Stimulated activated CD4-positive, alpha-beta T cell treated with anti-CD3 and anti-CD28 coated beads, Interleukin-1b, Interleukin-23, amount 100 ng/mL, for 4 hours (primary cell): ENCODE data around the gene CEP19.

Experiments used
- DNase-seq, 2 donors: peaks; one replicate each; pipeline ENCODE4 v3.0.0-alpha.2; 2020; ENCODE audit warnings: low read depth in 2 of 2

The CEP19 gene

DNA sequence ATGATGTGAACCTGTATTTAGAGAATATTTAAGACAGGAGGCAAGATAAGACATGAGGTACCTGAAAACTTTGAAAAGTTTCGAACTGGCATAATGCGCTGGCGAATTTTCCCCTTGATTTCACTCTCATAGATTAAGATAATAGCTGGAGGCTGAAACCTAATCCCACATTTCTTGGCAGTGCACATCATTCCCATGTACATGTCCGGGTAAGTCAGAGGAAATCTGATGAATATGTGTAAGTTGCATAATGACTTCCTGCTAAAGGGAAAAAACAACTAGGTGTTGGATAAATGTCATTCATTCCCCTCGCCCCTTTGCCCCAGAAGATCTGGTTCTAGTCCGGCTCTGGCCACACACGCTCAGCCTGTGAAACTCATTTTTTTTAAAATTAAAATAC lies 3.6 kb downstream of the CEP19 start:
- no peak for DNase-seq

DNA sequence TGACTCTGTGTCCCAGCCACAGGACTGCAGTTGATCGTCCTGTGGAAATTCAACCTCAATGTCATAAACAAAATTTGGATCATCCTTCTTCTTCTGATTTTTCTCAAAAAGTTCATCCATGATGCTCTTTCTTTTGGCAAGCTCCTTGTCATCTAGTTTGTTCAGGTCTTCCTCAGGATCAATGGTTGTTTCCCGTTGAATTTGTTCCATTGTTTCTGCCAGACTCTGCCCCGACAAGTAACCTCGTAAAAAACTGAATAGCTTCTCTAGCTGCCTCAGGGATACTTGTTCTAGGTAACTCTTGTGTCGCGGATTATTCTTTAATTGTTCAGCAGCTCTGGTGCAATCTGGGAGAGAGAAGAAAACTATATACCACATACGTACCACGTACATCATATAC lies 4.5 kb downstream of the CEP19 start:
- no peak for DNase-seq

DNA sequence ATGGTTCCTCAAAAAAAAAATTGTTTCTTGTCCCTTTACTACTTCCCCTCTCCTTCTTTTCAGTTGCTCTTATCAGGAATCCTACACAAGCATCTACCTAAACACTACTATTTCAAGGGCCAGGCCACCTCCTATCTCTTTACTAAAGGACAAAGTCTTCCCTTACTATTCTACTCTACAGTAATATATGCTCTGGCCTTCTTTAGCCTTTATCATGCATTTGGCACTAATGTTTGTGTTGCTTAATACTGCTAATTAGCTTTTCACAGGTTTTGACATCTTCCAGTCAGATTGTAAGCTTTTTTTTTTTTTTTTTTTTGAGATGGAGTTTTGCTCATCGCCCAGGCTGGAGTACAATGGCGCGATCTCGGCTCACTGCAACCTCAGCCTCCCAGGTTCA lies 5.3 kb downstream of the CEP19 start:
- no peak for DNase-seq

DNA sequence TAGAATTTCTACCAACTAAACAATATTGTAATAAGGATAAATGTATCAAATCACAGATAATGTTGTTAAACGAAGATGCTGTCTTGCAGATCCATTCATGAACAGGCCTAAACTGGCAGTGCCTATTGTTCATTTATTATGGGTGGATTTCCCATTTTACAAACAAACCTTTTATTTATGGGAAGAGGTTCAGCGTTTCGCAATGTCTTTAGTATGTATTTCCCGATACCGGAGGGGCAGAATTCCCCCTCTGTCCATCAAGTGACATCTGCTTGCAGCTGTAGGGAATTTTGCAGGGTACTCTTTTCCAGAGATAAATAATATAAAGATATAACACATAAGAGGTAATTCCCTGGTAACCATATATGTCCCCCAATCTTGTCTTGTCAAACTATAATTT lies 5.7 kb downstream of the CEP19 start:
- DNase-seq, result no peak

DNA sequence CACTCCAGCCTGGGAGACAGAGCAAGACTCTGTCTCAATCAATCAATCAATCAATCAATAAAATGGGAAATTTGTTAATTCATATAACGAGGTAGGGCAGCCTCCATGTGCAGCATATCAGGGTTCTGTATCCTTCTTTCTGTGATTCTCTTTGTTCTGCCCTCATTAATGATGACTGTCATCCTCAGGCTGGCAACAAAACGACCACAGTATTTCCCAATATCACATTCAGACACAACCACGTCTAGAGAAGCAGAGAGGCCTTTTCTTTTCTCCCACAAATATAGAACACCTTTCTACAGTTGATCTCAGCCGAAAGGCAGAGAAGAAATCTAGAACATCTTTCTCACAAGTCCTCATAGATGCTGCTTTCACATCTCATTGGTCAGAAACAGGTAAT lies 11.2 kb downstream of the CEP19 start:
- DNase-seq, result no peak

DNA sequence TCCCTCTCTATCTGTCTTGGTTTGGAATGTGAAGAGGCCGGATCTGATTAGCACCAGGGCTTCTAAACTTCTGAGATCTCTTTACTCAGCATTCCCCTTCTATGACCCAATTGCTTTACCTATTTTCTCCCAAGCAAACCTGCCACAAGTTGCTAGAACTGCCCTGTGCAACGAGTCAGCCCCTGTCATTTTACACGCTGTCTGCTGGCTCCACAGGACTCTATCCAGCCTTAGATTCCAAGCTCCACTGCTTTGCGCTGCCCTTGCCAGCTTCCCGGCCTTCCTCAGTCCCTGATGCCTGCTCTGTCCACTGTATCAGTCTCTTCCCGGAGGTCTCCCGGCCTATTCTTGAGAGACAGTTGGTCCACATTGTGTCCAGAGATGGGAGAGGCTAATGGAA lies 12.3 kb downstream of the CEP19 start:
- no peak for DNase-seq

DNA sequence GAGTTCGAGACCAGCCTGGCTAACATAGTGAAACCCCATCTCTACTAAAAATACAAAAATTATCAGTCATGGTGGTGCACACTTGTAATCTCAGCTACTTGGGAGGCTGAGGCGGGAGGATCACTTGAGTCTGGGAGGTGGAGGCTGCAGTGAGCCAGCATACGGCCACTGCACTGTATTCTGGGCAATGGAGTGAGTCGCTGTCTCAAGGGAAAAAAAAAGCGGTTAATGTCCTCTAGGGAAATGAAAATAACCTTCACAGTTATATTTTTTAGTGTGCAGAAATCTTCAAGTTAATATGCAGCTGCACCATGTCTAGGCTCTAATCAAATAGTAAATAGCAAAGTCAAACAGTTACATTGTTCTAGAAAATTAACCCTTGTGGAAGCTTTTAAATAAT lies 14.8 kb downstream of the CEP19 start:
- no peak for DNase-seq

DNA sequence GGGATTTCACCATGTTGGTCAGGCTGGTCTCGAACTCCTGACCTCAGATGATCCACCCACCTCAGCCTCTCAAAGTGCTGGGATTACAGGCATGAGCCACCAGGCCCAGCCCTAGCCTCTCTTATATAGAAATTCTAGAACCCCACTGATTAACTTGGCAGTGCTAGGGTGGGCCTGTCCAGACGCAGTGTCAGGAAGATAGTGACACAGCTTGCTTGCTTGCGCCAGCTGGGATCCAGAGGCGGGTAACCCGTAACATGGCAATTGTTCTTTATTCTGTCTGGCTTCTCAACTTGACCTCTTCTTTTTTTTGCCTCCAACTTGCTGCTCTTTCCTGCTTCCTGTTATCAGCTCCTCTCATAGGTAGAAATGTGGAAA lies 16.2 kb downstream of the CEP19 start:
- no peak for DNase-seq

DNA sequence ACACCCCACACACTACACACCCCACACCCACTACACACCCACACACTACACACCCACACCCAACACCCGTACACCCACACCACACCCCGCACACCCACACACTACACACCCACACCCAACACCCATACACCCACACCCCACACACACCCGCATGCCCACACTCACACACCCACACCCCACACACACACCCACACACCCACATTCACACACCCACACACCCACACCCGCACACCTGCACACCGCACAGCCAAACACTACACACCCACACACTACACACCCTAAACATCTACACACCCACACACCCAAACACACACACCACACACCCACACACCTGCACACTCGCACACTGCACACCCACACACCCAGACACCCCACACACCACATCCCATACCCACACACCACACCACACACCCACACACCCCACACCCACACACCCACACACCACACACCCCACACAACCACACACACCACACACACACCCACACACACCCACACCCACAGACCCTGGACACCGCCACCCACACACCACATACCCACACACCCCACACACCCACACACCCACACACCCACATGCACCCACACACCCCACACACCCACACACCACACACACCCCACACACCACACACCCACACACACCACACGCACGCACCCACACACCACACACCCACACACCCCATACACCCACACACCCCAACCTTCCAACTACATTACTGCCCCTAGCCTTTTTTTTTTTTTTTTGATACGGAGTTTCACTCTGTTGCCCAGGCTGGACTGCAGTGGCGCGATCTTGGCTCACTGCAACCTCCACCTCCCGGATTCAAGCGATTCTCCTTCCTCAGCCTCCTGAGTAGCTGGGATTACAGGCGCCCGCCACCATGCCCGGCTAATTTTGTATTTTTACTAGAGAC lies 16.9 kb downstream of the CEP19 start:
- peak in 1 of 2 donors; percentile 12 for DNase-seq

DNA sequence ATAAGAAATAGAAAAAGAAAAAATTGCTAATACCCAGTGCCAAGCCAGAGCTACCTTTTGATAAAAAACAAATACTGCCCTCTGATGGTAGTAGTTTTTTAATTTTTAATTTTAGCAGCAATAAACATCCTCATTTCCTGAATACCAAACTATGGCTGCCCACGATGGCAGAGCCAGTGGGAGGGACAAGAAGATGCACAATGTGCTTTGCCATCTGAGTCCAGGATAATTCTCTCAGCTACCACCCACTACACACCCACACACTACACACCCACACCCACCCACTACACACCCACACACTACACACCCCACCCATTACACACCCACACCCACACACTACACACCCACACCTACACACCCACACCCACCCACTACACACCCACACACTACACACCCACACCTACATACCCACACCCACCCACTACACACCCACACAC lies 17.8 kb downstream of the CEP19 start:
- DNase-seq, result no peak

DNA sequence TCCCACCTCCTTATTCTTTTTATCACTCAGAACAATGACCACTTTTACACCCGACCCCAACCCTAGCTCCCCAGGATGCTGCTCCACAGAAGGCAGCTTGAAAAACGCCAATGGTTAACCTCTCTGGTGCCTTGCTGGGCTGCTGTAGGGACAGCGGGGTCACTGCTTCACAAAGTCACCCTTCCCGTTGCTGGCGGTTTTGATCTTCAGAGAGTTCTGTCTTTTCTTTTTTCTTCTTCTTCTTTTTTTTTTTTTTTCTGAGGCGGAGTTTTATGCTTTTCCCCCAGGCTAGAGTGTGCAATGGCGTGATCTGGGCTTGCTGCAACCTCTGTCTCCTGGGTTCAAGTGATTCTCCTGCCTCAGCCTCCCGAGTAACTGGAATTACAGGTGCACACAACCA lies 20.7 kb downstream of the CEP19 start:
- no peak for DNase-seq

DNA sequence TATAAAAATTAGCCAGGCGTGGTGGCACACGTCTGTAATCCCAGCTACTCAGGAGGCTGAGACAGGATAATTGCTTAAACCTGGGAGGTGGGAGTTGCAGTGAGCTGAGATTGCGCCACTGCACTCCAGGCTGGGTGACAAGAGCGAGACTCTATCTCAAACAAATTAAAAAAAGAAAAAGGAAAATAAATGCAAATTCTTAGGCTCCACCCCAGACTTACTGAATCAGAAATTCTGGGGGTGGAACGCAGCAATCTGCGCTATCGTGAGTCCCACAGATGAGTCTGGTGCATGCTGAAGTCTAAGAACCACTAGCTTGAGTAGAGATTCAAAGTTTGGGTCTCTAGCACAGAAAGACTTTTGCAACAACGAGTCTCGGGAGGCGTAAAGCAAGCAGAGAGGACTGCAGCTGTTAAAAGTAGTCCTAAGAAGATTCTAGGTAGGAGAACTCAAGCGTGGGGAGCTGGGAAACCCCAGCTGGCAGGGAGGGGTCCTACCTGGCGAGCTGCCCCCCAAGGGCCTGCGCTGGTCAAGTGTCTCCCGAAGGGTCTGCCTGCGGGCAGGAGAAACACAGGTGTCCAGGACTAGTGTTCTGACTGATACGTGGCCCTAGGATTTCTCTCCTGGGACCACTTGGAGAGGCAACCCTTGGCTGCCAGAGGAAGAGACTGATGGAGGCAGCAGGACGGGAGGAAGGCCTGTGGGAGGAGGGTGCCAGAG lies 21.9 kb downstream of the CEP19 start:
- no peak for DNase-seq

DNA sequence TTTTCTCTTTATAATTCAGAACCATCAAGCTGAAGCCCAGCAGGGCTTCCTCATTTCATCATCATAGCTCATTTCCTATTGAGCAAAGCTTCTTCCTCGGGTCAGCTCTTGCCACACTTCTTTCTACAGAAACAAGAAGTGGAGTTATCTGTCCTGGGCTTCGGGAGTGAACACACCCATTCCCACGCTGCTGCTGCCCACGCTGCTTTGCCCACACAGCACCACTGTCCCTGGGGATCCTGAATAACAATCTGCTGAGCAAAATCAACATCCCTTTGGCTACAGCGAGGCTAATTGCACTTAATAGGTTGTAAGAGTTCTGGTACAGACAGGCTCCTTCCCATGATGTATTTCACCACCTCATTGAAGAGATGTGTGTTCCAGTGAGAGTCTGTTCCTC lies 23.7 kb downstream of the CEP19 start:
- DNase-seq, result no peak

DNA sequence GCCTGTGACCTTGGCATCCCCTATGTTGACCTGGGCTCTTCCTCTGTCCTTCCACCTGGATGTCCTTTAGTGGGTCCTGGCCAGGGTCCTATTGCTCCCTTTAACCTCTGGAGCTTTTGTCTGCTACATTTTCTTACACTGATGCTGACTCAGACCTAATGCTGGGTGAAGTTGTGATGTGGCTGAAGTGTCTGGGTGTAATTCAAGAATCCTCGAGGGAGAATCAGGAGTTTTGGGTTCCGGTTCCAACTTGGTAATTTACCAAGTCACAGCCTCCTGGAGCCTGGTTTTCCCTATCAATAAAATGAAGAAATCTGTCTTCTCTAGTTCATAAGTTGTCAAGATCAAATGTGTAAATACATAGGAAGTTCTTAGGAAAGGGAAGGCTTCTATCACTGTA lies 25.6 kb downstream of the CEP19 start:
- no peak for DNase-seq

DNA sequence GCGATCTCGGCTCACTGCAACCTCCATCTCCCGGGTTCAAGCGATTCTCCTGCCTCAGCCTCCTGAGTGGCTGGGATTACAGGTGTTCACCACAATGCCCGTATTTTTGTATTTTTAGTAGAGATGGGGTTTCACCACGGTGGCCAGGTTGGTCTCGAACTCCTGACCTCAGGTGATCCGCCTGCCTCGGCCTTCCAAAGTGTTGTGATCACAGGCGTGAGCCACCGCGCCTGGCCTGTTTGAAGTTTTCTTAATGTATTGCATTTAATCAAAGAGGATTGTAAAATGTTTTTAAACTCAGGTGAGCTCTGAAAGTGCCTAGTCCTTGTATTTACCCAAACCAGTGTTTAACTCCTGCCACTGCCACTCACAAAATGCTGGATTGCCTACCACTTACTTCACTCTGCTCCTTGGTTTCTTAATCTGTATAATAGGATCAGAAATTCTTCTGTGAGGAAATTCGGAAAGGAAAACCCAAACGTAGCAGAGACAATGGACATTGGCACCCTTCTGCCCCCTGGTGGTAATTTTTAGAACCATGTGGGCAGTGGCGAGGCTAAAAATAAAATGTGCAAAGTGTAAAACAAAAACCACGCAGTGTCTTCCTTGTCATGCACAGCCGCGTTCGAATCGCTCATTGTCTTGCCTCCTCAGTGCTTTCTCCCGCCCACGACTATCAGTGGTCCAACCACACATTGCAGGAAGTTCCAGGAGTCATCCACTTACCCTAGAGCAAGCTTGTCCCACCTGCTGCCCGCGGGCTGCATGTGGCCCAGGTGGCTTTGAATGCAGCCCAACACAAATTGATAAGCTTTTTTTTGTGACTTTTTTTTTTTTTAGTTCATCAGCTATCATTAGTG lies 27.3 kb downstream of the CEP19 start:
- peak; percentile 50 to 58 for DNase-seq

DNA sequence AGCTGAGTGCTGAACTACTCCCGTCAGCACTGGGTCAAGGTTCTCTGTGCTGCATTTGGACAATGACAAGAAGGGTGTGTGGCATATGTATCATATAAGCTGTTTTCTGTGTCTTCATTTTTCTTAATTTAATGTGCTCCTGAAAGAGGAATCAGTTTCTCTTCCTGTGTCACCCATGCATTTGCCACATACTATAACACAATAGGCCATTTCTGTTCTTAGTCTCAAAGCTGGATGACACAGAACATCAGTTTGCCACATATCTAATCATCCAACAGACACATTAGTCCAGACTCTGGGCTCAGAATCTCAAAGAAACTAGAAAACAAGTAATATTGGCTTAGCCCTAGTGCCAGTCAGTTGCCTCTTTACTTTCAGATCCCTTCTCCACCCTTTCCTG lies 34.1 kb downstream of the CEP19 start:
- no peak for DNase-seq

DNA sequence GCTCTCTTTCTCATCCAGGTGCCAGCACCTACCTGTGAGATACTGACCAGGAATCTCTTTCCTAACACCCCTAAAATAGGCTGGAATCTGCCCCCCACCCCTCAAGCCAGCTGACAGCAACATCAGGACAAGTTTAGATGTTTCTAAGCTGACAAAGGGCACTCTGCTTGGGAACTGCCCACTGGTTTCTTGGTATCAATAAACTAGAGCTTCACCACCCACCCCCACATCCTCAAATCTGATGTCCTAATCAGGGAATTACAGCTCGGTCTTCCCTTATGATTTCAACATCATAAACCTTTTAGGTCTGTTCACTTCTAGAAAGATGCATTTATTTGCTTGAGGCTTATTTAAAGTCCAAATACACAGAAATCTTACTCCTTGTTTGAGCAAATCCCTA lies 34.7 kb downstream of the CEP19 start:
- DNase-seq, result no peak

DNA sequence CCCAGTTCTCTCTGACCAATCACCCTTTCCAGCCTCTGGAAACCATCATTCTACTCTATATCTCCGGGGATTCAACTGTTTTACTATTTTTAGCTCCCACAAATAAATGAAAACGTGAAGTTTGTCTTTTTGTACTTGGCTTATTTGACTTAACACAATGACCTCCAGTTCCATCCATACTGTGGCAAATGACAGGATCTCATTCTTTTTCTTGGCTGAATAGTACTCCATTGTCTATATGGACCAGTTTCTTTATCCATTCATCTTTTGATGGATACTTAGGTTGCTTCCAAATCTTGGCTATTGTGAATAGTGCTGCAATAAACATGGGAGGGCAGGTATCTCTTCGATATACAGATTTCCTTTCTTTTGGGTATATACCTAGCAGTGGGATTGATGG lies 38.4 kb downstream of the CEP19 start:
- DNase-seq, result no peak

DNA sequence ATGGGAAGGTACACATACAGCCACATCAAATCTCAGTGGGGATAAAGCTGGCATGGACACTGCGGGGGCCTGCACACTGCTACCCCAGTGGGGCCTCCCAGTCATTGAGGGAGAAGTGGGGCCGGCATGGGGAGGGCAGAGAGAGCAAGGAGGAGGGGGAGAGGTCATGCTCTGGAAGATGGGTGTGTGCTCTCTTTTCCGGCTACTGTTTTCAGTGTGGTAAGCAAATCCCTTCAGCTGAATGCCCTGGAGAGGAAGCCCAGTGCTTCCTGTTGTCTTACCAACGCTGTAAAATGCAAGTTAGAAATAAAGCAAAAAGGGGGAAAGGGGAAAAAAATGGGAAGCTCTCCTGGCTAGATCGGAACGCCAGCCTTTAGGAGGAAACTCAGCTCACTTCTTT lies 41.7 kb downstream of the CEP19 start:
- no peak for DNase-seq

DNA sequence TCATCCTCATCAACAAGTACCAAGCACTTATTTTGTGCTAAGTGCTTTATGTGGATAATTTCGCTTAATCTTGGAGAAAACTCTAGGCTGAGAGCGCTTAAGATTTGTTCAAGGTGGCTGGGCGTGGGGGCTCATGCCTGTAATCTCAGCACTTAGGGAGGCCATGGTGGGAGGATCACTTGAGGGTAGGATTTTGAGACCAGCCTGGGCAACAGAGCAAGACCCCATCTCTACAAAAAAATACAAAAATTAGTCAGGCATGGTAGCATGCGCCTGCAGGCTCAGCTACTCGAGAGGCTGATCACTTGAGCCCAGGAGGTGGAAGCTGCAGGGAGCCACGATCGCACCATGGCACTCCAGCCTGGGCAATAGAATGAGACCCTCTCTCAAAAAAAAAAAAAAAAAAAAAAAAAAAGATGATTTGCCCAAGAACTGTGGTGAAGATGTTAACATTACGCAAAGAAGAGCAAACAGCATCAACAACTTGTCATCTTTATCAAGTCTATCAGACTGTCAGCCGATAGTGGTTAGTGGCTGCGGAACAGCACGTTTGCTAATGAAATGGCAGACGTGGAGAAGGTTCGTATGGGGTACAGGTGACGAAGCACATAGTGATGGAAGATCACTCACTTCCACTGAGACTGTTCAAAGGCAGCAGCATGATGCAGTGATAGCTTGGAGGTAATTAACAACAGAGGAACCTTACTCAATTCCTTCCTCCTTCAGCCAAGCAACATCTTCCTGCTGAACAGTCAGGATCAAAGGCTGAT lies 44.8 kb downstream of the CEP19 start:
- DNase-seq, result no peak

DNA sequence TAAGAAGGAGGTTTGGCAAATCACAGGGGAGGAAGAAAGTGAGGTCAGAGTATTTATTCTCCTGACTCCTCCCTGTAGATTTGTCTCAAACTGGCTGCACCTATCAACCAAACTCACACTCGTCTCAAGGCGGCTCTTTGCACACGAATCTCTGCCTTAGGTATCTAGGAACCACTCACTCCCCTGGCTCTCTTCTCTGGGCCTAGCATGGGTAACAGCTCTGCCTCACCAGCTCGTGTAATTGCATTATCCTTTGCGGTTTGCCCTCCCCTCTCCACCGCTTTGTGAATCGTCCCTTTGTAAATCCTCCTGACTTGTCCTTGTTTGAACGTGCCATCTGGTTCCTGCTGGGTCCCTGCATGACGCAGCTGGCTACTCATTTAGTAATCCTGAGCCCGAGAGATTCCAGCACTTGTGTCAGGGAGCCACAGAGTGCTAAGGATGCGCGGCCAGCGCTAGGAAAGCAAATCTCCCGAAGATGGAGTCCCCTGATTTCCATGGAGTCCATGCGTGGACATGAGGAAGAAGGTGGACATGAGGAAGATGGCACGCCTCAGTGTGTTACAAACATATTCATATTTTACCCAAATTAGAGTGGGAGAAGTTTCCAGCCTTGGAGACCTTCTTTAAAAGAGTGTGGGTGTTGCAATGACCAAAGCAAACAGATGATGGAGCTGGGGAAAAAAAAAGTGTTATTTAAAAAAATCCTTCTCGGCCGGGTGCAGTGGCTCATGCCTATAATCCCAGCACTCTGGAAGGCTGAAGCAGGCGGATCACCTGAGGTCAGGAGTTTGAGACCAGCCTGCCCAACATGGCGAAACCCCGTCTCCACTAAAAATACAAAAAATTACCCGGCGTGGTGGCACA lies 45.8 kb downstream of the CEP19 start:
- DNase-seq, result no peak
